Activated CD8-positive, alpha-beta memory T cell treated with anti-CD3 and anti-CD28 coated beads for 36 hours (primary cell): ENCODE data around the gene EIF2AK3. TPM values are rescaled to one million over a fixed set of nuclear protein-coding genes. Genes with fewer than 3 reads are reported as not detected.
"Not testable (repeated sequence)": the region's sequence is repeated elsewhere in the genome, so short reads cannot be mapped to it uniquely, and the experiment has no call there.

ENCODE experiments used
- CTCF ChIA-PET: fragments of 350-600 bp; sonication (Branson Sonifier 250); formaldehyde crosslinking; loops from one replicate; lab custom pipeline; 2021; ENCODE audit warnings: antibody characterized with exemption; lab: Charles Lee
- POLR2A ChIA-PET: fragments of 350-600 bp; sonication (Branson Sonifier 250); formaldehyde crosslinking; loops from one replicate; lab custom pipeline; 2021; ENCODE audit warnings: antibody characterized with exemption; lab: Charles Lee
- total RNA-seq, 2 experiments: library from RNA; stranded (reverse); gene quantifications; one replicate each; pipeline ENCODE4 v1.2.3, GENCODE V29; 2021

The EIF2AK3 gene
- 10 to 100 TPM; 15.5 to 15.7 TPM for total RNA-seq

DNA sequence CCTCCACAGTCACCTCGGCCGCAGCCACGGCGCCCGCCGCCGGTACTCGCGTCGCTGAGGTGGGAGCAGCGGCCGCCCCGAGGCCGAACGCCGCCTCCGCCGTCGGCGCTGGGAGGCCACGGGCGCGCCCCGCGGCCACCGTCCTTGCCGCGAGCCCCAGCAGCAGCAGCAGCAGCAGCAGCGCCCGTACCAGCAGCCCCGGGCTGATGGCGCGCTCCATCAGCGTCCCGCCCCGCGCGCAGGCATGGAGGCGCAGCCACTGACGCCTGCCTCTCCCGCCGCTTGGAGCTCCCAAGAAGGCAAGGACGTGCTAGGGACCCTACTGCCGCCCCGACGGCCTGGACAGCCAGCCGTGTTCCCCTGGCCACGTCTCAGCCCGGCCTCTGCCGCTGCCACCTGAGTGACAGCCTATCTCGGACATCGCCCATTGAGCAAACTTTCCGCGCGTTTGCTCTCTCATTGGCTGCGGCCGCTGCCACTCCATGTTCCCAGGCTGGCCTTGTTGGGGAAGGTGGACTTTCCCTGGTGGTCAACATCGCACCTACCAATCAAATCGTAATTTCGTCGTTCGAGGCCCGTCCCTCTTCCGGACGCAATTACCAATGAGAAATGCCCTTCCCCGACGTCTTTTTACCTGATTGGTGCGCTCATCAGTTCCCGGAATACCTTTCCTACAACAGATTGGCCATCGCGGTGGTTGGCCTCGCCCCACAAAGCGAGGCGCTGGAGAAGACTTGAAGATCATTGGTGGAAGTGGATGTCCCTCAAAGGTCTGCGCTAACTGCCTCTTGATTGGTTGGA is at the start of gene EIF2AK3:
Gene EIF2AK3 (minus strand): TSS at position 410 of the 801 bp plus-strand sequence. CDS start 190 bp downstream, at position 220.
- CTCF ChIA-PET, result interaction anchor here (1.3 to 1.5 kb wide), 3 partner anchors 27 to 45 kb away, joined by 3 to 4 read pairs (median 4); no protein-coding TSS in a partner anchor
- POLR2A ChIA-PET, result interaction anchor here (1.0 to 2.4 kb wide), 4 partner anchors 24 to 65 kb away, joined by 4 to 12 read pairs (median 6); partner anchors contain the start of gene RPIA

DNA sequence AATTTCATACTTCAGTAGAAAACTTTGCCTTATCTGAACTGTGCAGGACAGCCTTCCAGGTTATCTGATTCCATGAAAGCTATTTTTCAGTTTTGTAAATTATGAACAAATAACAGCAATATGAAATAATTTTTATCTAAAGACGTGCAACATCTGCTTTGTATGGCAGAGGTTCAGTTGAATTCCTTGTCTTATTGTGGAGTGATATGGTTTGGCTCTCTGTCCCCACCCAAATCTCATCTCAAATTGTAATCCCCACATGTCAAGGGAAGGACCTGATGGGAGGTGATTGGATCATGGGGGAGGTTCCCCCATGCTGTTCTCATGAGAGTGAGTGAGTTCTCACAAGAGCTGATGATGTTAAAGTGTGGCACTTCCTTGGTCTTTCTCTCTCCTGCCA is 46.1 kb upstream of the EIF2AK3 start:
- CTCF ChIA-PET, result interaction anchor here (1.0 kb wide), 1 partner anchor 82 kb away, joined by 3 read pairs; no protein-coding TSS in a partner anchor
- POLR2A ChIA-PET, result no interaction called here

DNA sequence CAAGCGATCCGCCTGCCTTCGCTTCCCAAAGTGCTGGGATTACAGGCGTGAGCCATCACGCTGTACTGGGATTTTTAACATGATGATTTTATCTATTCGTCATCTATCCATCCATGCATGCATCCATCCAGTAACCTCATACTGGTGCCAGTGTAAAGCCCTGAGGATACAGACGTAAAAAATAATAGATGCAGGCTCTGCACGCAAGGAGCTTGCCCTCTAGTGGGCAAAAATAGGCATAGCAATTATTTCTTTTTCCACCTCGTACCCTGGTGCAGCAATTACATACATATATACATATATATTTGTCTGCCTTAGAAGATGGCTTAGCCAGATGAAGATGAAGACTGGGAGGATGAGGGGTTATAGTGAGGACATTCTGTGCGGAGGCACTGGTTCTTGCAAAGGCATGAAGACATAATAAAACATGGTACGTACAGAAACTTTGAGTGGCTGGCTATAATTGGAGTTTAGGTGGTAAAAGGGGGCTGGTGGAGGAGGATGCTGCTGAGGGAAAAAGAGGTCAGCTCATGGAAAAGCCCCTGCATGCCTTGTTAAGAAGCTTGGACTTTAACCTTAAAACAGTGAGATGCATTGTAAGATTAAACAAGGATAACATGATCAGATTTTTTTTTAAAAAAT is 44.6 kb upstream of the EIF2AK3 start:
- ChIA-PET POLR2A (no interaction called here), CTCF (interaction anchor here (0.6 to 2.1 kb wide), 22 partner anchors 12 to 344 kb away, joined by 3 to 11 read pairs (median 4); no protein-coding TSS in a partner anchor)

DNA sequence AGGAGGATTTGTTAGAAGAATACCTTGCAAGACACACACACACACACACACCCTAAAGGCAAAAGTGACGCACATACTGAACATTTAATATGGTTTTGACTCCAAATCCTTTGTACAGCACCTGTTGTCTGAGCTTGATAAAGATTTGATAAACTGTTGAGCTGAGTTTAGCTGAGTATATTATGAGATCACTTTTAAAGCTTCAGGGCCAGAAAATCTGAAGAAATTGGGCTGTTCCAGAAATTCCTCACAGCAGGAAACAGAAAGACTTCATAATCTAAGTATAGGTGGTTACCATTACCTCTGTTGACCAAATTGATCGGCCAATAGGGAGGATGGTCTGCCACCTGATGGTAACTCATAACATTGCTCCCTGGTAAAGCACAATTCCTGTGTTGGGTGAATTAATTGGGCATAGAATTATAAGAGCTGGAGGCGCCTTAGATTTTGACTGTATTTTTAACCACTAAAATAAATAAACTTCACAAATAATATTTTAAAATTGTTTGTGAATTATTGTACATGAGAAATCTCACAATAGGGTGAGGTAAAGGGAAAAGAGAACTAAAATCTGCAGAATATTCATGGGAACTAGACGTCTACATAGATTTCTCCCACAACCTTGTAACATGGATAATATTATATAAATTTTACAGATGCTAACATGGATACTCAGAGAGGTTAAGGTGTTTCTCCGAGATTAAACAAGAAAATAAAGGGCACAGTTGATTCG is 42.4 kb upstream of the EIF2AK3 start:
- ChIA-PET POLR2A (no interaction called here), CTCF (interaction anchor here (0.6 to 1.8 kb wide), 7 partner anchors 22 to 95 kb away, joined by 3 to 5 read pairs (median 3); partner anchors contain the start of gene RPIA)

DNA sequence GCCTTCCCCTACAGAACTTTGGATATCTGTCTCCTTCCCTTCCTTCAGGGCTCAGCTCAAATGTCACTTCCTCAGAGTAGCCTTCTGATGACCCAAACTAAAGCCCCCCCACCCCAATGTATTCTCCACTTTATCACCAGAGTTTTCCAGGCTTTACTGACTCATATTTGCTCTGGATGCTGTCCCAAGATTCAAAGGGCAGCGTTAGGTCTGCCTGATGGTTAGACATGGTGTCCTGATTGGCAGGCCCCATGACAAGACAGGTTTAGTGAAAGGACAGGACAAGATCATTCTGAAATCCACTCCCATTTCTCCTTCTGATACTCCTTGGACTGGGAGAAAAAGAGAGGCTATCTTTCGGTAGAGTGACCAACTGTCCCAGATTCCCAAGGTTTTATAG is 41.6 kb upstream of the EIF2AK3 start:
- CTCF ChIA-PET, result interaction anchor here (0.8 to 1.8 kb wide), 6 partner anchors 23 to 82 kb away, joined by 3 to 5 read pairs (median 3); partner anchors contain the start of gene RPIA
- POLR2A ChIA-PET, result no interaction called here

DNA sequence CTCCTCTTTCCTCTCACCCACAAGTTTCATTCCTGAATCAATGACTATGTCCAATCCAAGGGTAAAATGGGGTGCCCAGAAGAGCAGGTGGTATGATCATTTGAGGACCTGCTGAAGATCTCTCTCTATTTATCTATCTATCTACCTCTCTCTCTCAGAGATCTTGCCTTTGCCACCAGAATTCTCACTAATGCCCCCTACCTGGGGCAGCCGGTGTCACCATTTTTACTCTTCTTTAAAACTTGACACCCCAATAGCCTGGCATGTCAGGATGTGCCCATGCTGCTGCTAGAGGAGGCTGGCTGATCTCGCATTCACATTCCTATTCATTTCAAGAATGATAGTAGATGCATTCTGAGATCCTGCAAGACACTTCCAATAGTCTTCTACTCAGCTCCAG is 40.0 kb upstream of the EIF2AK3 start:
- ChIA-PET CTCF (interaction anchor here (1.6 kb wide), 1 partner anchor 76 kb away, joined by 4 read pairs; no protein-coding TSS in a partner anchor), POLR2A (no interaction called here)

DNA sequence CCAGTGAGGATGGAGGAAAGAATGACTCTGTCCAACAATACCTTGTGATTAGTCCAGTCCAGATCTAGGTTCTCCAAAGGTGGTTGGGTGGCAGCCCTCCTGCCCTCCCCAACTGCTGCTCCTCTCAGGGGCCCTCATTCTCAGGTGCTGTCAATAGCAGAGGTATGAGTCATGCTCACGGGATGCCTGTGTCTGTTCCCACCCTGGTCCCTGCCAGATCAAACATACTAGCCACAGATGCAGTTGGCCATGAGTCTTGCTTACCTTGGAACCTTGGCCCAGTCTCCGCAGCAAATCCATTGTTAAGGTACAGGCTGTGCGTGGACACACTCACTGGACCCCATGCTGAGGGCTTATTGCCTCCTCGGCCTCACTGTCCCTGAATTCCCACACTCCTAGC is 39.3 kb upstream of the EIF2AK3 start:
- ChIA-PET CTCF (no interaction called here), POLR2A (no interaction called here)

DNA sequence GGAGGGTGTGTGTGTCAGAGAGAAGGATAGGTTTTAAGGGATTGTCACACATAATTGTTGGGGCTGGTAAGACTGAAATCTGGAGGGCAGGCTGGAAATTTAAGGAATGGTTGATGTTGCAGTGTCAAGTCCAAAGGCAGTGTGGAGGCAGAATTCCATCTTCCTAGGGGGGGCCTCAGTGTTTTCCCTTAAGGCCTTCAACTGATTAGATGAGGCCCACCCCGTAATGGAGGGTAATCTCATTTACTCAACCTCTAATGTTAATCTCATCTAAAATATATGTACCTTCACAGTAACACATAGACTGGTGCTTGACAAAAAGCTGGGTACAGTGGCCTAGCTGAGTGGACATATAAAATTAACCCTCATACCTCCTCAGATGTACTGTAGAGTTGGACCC is 33.4 kb upstream of the EIF2AK3 start:
- CTCF ChIA-PET, result no interaction called here

DNA sequence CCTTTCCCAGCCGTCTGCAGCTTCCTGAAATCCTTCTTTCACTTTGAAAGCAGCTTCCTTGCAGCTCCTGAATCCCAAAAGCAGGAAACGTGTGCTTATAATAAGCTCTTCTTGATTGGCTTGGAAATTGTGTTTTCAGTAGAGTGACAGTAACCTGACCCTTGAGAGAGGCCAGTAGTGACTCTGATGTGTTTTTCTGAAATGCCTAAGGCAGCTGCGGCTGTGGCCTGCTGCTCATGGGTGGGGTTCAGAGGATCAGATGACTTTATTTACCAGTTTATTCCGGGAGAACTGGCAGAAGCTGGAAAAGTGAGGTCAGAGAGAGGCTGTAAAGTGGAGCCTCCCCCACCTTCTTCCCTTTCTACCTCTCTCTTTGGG is 32.3 kb upstream of the EIF2AK3 start:
- POLR2A ChIA-PET, result no interaction called here

More for the DNA sequence above, 33.4 kb upstream of the EIF2AK3 start:
- POLR2A ChIA-PET, result no interaction called here

DNA sequence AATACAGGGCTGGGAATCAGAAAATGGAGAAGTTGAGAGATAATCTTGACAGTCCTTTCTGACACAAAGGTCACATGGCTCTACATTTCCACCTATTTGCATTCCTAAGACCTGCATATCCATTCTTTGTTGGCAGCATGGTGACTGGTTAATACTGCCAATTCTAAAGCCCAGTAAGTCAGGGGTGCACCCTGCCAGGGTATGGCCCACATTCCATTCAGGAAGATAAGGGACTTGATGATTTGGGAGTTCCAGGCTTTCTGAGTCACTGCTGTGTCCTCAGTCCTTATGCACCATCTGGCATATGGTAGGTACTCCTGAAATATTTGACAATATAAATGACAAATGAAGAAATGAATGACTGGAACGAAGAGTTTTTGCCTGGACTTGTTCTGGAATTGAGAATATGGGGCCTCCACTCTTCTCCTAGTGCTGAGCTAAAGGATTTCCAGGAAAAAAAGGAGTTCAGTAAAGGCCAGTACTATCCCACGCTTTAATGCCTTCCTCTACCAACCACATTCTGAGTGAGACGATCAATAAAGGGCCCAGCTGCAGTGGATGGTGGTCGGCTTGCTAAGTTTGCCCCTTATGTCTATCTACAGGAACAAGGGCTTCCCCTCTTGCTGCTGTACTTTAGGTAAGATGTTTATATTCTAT is 31.7 kb upstream of the EIF2AK3 start:
- CTCF ChIA-PET, result interaction anchor here (0.9 to 1.4 kb wide), 2 partner anchors 13 kb away, joined by 3 to 5 read pairs; no protein-coding TSS in a partner anchor
- POLR2A ChIA-PET, result no interaction called here

More for the DNA sequence above, 32.3 kb upstream of the EIF2AK3 start:
- CTCF ChIA-PET, result interaction anchor here (0.9 kb wide), 1 partner anchor 12 kb away, joined by 3 read pairs; no protein-coding TSS in a partner anchor

DNA sequence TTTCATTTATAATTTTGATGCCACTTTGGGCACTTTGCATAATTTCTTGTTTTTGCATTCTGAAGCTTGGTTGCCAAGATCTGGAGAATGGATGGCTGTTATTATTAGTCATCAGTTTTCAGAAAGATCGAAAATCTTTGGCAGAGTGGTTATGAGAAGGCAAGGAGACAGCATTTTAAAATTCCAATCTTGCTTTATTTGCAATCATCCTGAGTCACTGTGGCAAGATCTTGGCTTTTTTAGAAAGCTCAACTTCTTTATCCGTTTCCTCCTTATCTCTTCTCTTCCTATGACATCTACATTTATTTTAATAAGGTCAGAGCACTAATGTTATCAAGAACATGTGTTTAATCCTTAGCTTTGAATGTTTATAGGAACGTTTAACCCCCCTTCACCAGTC is 31.1 kb upstream of the EIF2AK3 start:
- ChIA-PET POLR2A (no interaction called here), CTCF (interaction anchor here (1.4 kb wide), 1 partner anchor 13 kb away, joined by 5 read pairs; no protein-coding TSS in a partner anchor)

DNA sequence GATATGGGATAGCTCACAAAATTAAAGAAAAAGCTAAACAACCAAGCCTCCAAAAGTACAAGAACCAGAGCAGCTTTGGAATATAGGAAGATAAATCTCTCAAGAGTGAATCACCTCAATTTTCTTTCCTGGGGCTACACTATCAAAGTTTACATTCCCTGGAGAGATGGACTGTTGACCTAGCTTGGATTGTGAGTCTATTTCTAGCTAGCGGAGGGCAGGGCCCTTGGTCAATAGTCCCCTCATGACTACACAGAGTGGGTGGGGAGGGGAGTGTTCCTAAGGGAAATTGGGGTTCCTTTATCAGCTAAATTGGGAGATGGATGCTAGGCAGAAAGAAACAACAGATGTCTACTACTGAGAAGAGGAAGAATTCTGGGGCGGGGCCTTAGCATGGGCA is 29.9 kb upstream of the EIF2AK3 start:
- CTCF ChIA-PET, result interaction anchor here (1.4 kb wide), 1 partner anchor 15 kb away, joined by 5 read pairs; no protein-coding TSS in a partner anchor
- POLR2A ChIA-PET, result no interaction called here

DNA sequence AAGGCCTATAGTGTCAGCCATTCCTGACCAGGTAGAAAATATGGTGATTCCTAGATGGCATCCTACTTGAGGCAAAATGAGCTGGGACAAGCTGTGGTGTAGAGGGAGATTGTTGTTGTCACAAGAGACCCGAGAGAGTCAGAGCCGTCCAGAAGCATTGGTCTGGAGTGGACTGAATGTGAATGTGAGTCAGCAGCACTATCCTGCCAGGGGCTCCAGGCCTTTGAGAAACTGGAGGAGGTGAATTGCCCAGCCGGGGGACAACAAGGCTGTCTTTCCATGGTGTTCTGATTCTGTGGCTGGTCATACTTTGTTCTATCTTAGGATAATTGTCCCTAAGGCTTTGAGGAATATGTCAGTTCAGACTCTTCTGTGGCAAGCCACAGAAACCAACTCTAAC is 29.4 kb upstream of the EIF2AK3 start:
- ChIA-PET POLR2A (no interaction called here), CTCF (interaction anchor here (1.4 kb wide), 1 partner anchor 15 kb away, joined by 5 read pairs; no protein-coding TSS in a partner anchor)

DNA sequence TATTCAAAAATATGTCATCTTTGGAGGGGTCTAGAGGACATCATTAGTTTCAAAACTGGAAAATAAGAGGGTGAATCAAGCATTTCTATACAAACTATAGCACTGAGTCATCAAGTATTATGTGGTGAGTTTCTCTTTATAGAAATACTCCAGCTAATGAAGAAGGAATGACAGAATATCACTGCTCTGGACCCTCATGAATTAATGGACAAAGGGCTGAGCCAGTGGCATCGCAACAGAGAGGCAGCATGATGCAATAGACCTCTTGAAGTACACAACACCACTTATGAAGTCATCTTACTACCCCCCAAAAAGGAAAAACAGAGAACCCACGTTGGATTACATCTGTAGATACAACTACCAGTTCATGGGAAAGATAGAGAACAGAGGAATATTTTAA is 27.4 kb upstream of the EIF2AK3 start:
- CTCF ChIA-PET, result interaction anchor here (1.1 to 1.3 kb wide), 4 partner anchors 13 to 64 kb away, joined by 3 to 6 read pairs (median 4); no protein-coding TSS in a partner anchor
- POLR2A ChIA-PET, result no interaction called here

DNA sequence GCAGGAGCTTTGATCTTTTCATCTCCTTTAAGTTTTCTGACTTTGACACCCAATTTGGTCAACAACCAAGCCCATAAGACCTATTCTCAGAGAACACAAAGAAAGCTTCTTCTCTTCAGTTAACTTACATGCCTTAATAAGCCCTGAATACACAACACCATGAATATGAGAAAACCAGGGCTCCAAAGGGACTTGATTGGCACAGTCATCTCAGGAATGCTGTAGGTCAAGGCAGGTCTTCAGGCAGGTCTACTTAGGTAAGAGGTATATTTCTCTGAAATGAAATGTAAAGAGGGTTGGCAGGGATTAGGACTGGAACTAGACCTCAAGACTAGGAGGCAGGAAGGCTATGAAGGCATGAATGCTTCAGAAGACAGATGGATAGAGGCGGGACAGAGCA is 24.4 kb upstream of the EIF2AK3 start:
- CTCF ChIA-PET, result no interaction called here

DNA sequence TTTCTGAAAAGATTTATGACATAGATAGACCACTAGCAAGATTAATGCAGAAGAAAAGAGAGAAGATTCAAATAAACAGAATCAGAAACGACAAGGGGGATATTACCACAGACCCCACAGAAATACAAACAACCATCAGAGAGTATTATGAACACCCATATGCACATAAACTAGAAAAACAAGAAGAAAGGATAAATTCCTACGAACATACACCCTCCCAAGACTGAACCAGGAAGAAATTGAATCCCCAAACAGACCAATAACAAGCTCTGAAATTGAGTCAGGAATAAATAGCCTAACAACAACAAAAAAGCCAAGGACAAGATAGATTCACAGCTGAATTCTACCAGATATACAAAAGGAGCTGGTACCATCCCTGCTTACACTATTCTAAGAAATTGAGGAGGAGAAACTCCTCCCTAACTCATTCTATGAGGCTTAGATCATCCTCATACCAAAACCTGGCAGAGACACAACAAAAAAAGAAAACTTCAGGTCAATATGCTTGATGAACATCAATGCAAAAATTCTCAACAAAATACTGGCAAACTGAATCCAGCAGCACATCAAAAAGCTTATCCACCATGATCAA is 18.1 kb upstream of the EIF2AK3 start:
- CTCF ChIA-PET, result interaction anchor here (0.7 kb wide), 1 partner anchor 8 kb away, joined by 3 read pairs; no protein-coding TSS in a partner anchor
- POLR2A ChIA-PET, result not testable (repeated sequence)

More for the DNA sequence above, 24.4 kb upstream of the EIF2AK3 start:
- POLR2A ChIA-PET, result no interaction called here

DNA sequence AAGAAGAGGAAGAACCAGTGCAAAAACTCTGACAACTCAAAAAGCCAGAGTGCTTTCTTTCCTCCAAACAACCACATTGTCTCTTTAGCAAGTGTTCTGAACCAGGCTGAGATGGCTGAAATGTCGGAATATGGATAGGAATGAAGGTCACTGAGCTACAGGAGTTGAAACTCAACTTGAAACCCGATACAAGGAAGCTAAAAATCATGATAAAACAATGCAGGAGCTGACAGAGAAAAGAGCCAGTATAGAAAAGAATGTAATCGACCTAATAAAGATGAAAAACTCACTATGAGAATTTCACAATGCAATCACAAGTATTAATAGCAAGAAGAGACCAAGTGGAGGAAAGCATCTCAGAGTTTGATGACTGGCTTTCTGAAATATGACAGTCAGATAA is 15.0 kb upstream of the EIF2AK3 start:
- ChIA-PET POLR2A (no interaction called here), CTCF (interaction anchor here (1.2 kb wide), 1 partner anchor 12 kb away, joined by 3 read pairs; no protein-coding TSS in a partner anchor)

DNA sequence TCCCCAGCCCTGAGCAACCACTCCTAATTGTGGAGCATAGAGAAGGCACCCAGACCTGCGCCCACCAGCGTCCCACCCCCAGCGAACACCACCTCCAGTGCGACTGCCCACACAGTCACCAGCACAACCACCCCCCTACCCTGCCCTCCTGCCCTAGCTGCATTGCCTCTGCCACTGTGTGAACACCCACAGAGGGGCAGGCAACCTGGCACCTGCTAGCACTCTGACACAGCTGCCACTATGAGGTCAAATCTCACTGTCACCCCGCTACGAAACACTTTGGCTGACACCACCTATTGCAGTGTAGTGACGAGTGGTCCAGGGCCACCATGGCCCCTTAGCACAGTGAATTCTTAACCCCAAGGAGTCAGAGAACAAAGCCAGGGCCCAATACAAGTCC is 14.1 kb upstream of the EIF2AK3 start:
- CTCF ChIA-PET, result interaction anchor here (1.2 to 1.4 kb wide), 2 partner anchors 13 to 31 kb away, joined by 3 to 4 read pairs; no protein-coding TSS in a partner anchor
- POLR2A ChIA-PET, result no interaction called here
